Measurements from ENCODE around the gene TRPC3.

- no peak for TF ChIP-seq CTCF (IDR thresholded peaks at IDR 0.05)
- TF ChIP-seq EZH2phosphoT487 (IDR thresholded peaks at IDR 0.05), result no peak
- no peak for TF ChIP-seq EZH2 (IDR thresholded peaks at IDR 0.05)
These were observed 37.1 kb upstream of the TRPC3 start for GRCh38 chr4:121988950-121989349.
